T47D (cell line): Measurements from ENCODE around the gene AGRN.
"Not testable (repeated sequence)": the region's sequence is repeated elsewhere in the genome, so short reads cannot be mapped to it uniquely, and the experiment has no call there.

Experiments used
- DNase-seq, 2 experiments: peaks; one replicate each; pipeline versions ENCODE4 v3.0.0 to v3.0.0-alpha.2; 2011 to 2012; ENCODE audit warnings: low read depth in 1 of 2, low spot score in 1 of 2
- JUND ChIP-seq: IDR thresholded peaks from 2 replicates; pipeline ENCODE4 v1.6.1; 2012; ENCODE audit warnings: low read depth
- in situ Hi-C: cut with HindIII; loops from 2 replicates; pipeline ENCODE4 v1.10.0; 2016; ENCODE audit warnings: low sequenced_read_pairs, low pct_unique_long_range_greater_than_20kb

The AGRN gene

GRCh38 chr1:1000357-1001056 lies 19.4 kb upstream of the AGRN start:
- 0 out of 2 replicates have a peak, but pooled peaks have one; percentile 18 for TF ChIP-seq JUND
- peak; percentile 81 to 88 for DNase-seq
- in situ Hi-C loops: no loop called here

- in situ Hi-C loops: no loop called here
- DNase-seq: no peak
These were observed 18.7 kb upstream of the AGRN start for GRCh38 chr1:1001057-1001783.

DNA sequence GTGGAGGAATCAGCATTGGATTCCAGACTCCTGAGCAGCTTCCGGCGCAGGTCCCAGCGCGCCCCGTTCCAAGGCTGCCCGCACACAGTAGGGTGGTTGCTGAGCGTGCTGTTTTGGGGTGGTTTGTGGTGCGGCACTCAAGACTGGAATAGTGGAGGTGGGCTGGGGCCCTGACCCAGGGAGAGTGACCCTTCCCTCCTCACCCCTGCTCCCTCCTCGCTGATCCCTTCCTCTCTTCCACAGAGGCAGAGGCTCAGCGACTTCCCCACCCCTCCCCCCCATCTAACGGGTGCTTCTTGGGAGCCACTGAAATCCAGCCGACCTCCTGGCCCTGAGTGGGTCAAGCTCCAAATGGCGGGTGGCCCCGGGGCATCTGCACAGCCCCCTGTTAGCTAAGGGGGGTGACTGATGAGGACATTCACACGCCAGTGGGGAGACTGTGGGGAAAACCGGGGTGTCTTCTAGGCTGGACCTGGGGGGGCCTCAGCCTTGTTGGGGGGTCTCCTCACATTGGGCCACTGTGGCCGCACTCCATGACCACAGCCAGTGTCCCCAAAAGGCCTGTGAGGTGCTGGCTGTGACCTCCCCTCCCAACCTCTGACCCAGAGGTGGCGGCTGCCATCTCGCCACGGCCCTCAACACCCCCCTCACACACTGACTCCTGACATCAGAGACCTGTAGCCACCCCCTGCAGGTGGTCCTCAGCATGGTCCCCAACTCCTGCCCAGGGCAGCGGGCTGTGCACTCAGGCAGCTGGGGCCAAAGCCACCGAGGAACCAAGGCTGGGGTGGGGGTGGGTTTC lies 16.1 kb upstream of the AGRN start:
- TF ChIP-seq JUND: no peak
- DNase-seq: no peak
- in situ Hi-C loops: no loop called here

More at GRCh38 chr1:1001057-1001783, 18.7 kb upstream of the AGRN start:
- no peak for TF ChIP-seq JUND

DNA sequence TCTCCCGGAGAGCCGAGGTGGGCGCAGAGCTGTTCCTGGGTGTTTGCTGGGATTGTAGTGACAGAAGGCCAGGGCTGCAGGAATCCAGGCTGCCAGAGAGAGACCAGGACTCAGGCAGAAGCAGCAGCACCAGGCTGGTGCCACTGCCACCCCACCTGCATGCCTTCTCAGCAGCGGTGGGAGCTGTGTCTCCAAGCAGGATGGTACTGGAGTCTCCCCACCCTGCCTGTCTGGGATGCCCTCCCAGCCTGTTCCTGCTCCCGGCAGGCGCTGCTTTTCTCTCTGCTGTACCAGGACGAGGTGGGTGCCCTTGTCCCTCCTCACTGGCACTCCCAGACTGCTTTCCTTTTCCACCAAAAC lies 15.5 kb upstream of the AGRN start:
- no peak for TF ChIP-seq JUND
- no peak for DNase-seq
- in situ Hi-C loops: no loop called here

GRCh38 chr1:1004780-1005697 lies 14.9 kb upstream of the AGRN start:
- no peak for DNase-seq
- in situ Hi-C loops: no loop called here
- TF ChIP-seq JUND: no peak

GRCh38 chr1:1005774-1006304 lies 14.1 kb upstream of the AGRN start:
- in situ Hi-C loops: no loop called here

GRCh38 chr1:1006305-1007159 lies 13.4 kb upstream of the AGRN start:
- no peak for TF ChIP-seq JUND
- no peak for DNase-seq
- in situ Hi-C loops: no loop called here

More at GRCh38 chr1:1005774-1006304, 14.1 kb upstream of the AGRN start:
- DNase-seq: no peak
- TF ChIP-seq JUND: no peak

DNA sequence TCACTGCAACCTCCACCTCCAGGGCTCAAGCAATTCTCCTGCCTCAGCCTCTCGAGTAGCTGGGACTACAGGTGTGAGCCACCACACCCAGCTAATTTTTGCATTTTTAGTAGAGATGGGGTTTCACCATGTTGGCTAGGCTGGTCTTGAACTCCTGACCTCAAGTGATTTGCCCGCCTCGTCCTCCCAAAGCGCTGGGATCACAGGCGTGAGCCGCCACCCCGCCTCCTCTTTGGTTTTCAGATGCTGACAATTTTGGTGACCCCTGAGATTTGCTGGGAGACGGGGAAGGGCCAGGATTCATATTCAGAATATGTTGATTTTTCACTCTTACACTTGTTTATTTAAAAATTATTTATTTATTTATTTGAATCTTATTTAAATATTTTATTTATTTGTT lies 9.8 kb upstream of the AGRN start:
- in situ Hi-C loops, DNase-seq: not testable (repeated sequence)

DNA sequence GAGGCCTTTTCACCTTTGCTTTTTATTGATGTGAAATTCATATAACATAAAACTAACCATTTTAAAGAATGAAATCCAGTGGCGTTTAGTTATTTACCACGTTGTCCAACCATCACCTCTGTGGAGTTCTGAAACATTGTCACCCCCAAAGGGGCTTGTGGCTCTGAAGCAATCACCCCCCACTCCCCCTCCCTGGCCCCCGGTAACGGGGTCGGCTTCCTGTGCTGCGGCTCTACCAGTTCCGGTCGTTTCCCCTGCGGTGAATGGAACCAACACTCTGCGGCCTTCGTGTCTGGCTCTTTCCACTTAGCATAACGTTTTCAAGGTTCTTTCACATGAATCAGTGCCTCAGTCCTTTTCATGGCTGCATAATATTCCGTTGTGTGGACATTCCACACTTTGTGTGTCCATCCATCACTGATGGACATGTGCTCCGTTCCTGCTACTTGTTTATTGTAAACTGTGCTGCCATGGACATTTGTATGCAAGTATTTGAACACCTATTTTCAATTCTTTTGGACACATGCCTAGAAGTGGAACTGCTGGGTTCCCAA lies 8.4 kb upstream of the AGRN start:
- no peak for DNase-seq
- in situ Hi-C loops: no loop called here
- no peak for TF ChIP-seq JUND

DNA sequence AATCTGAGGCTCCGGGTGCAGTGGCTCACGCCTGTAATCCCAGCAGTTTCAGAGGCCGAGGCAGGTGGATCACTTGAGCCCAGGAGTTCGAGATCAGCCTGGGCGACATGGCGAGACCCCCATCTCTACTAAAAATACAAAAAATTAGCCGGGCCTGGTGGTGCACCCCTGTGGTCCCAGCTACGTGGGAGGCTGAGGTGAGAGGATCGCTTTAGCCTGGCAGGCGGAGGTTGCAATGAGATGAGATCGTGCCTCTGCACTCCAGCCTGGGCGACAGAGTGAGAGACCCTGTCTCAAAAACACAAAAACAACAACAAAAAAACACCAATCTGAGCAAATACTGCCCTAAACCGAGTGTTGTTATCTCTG lies 7.2 kb upstream of the AGRN start:
- DNase-seq, in situ Hi-C loops: not testable (repeated sequence)
